ENCODE results near the gene RNASE7. TPM values are rescaled to one million over a fixed set of nuclear protein-coding genes. Genes with fewer than 3 reads are reported as not detected.

RNASE7 gene
- total RNA-seq, 4 donors from 2014 or later = not detected

GRCh38 chr14:21086908-21087293 is 44.7 kb downstream of the RNASE7 start:
- intact Hi-C loops (cut with DNase I; ENCODE audit: low total_unique reads) = no loop called here
- DNase-seq = no peak
- Histone ChIP-seq H3K9me3 (no peaks in the 10 kb centered on the region), H3K27me3 (no peaks in the 10 kb centered on the region), H3K36me3 (no peaks in the 10 kb centered on the region), H3K27ac (no peak overlapping the region), H3K4me3 (no peak overlapping the region), H3K4me1 (no peaks in the 10 kb centered on the region)
- TF ChIP-seq CTCF (IDR thresholded peaks at IDR 0.05) (no peak), POLR2A (IDR thresholded peaks at IDR 0.05) (no peak)

GRCh38 chr14:21087294-21088091 is 45.3 kb downstream of the RNASE7 start:
- intact Hi-C loops (cut with DNase I; ENCODE audit: low total_unique reads) = no loop called here
- H3K27ac ChIP-seq = no peak overlapping the region
- H3K36me3 ChIP-seq = no peaks in the 10 kb centered on the region

DNA sequence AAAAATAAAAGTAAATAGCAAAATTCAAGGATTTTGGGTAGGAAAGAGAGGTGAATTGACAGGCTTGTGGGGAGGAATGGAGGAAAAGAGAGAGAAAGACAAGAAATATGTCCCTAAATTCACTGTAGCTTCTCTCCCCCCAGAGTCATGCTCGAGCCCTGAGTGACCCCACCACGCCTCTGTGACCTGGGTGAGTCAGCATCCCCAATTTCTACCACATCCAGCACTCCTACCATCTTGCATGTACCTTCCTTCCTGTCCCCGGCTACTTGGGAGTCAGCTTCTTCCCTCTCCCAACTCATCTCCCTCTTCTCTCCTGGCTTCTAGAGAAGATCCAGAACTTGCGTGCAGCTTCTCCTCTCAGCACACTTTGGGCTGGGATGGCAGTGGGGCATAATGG is 46.5 kb downstream of the RNASE7 start:
- Histone ChIP-seq H3K4me3 (no peak overlapping the region), H3K4me1 (no peaks in the 10 kb centered on the region), H3K9me3 (no peaks in the 10 kb centered on the region), H3K27ac (no peak overlapping the region), H3K36me3 (no peaks in the 10 kb centered on the region), H3K27me3 (no peaks in the 10 kb centered on the region)
- DNase-seq = no peak
- TF ChIP-seq POLR2A (IDR thresholded peaks at IDR 0.05) (no peak), CTCF (IDR thresholded peaks at IDR 0.05) (no peak)
- intact Hi-C loops (cut with DNase I; ENCODE audit: low total_unique reads) = no loop called here

More at GRCh38 chr14:21087294-21088091, 45.3 kb downstream of the RNASE7 start:
- Histone ChIP-seq H3K4me1 (no peaks in the 10 kb centered on the region), H3K9me3 (no peaks in the 10 kb centered on the region), H3K27me3 (no peaks in the 10 kb centered on the region), H3K4me3 (no peak overlapping the region)
- no peak for DNase-seq
- TF ChIP-seq CTCF (IDR thresholded peaks at IDR 0.05) (no peak), POLR2A (IDR thresholded peaks at IDR 0.05) (no peak)

- Histone ChIP-seq H3K36me3 (no peaks in the 10 kb centered on the region), H3K4me1 (no peaks in the 10 kb centered on the region), H3K27ac (no peak overlapping the region), H3K27me3 (no peaks in the 10 kb centered on the region), H3K4me3 (no peak overlapping the region), H3K9me3 (no peaks in the 10 kb centered on the region)
- DNase-seq = no peak
- no peak for TF ChIP-seq POLR2A (IDR thresholded peaks at IDR 0.05)
- TF ChIP-seq CTCF (IDR thresholded peaks at IDR 0.05) = no peak
- intact Hi-C loops (cut with DNase I; ENCODE audit: low total_unique reads) = no loop called here
These were observed 47.1 kb downstream of the RNASE7 start for GRCh38 chr14:21089271-21089670.

GRCh38 chr14:21089877-21090193 is 47.7 kb downstream of the RNASE7 start:
- TF ChIP-seq CTCF (IDR thresholded peaks at IDR 0.05) = no peak
- no peak for TF ChIP-seq POLR2A (IDR thresholded peaks at IDR 0.05)
- no peaks in the 10 kb centered on the region for H3K27me3 ChIP-seq
- intact Hi-C loops (cut with DNase I; ENCODE audit: low total_unique reads) = no loop called here
- no peaks in the 10 kb centered on the region for H3K36me3 ChIP-seq
- DNase-seq = no peak
- no peak overlapping the region for H3K4me3 ChIP-seq
- H3K27ac ChIP-seq = no peak overlapping the region
- H3K4me1 ChIP-seq = no peaks in the 10 kb centered on the region
- no peaks in the 10 kb centered on the region for H3K9me3 ChIP-seq

Data from uterus (tissue), 4 donors.